ENCODE results near the gene ADAP1. TPM values are rescaled to one million over a fixed set of nuclear protein-coding genes. Genes with fewer than 3 reads are reported as not detected.

ADAP1 gene
- total and polyA plus RNA-seq, 2 of the 13 experiments (the other 11 are each of a cell fraction or from before 2014, with no cell fraction given) = 10.5 to 24.6 TPM

- no peak for TF ChIP-seq FLYWCH1 (CRISPR knock-in tag; IDR thresholded peaks at IDR 0.05)
- no peak for TF ChIP-seq ZNF20 (CRISPR knock-in tag; IDR thresholded peaks at IDR 0.05)
- TF ChIP-seq ZNF446 (CRISPR knock-in tag; IDR thresholded peaks at IDR 0.05) = no peak
- no peak for TF ChIP-seq ZBTB37 (CRISPR knock-in tag; IDR thresholded peaks at IDR 0.05)
- TF ChIP-seq RAD21 (CRISPR knock-in tag; IDR thresholded peaks at IDR 0.05) = no peak; the same call in none of the 2 replicates
- no peak; the same call in 1 of the 2 replicates for TF ChIP-seq YEATS2 (CRISPR knock-in tag; IDR thresholded peaks at IDR 0.05; ENCODE audit: borderline replicate concordance)
- TF ChIP-seq BATF2 (CRISPR knock-in tag; IDR thresholded peaks at IDR 0.05) = no peak
- peak; percentile 67 for TF ChIP-seq ZNF430 (CRISPR knock-in tag; IDR thresholded peaks at IDR 0.05)
- no peak for TF ChIP-seq TCF7L2 (IDR thresholded peaks at IDR 0.05; ENCODE audit: low read depth, low read length)
- peak; percentile 92 for TF ChIP-seq ZNF746 (CRISPR knock-in tag; IDR thresholded peaks at IDR 0.05)
- peak; percentile 93 for TF ChIP-seq ZNF503 (CRISPR knock-in tag; IDR thresholded peaks at IDR 0.05)
- no peak for TF ChIP-seq DMTF1 (CRISPR knock-in tag; IDR thresholded peaks at IDR 0.05)
- peak; percentile 15; the same call in 1 of the 2 replicates for TF ChIP-seq HMG20A (CRISPR knock-in tag; IDR thresholded peaks at IDR 0.05; ENCODE audit: borderline replicate concordance)
- TF ChIP-seq DRAP1 (CRISPR knock-in tag; IDR thresholded peaks at IDR 0.05) = peak; percentile 92
- TF ChIP-seq ZNF878 (CRISPR knock-in tag; IDR thresholded peaks at IDR 0.05) = peak; percentile 82
- peak; percentile 95 for TF ChIP-seq HIVEP1 (CRISPR knock-in tag; IDR thresholded peaks at IDR 0.05)
- no peak for TF ChIP-seq ZIK1 (CRISPR knock-in tag; IDR thresholded peaks at IDR 0.05; ENCODE audit: borderline replicate concordance, low read depth)
- TF ChIP-seq RCOR2 (CRISPR knock-in tag; IDR thresholded peaks at IDR 0.05) = peak; percentile 52; the same call in 1 of the 2 replicates
- TF ChIP-seq CC2D1A (CRISPR knock-in tag; IDR thresholded peaks at IDR 0.05) = no peak
- TF ChIP-seq MXD1 (CRISPR knock-in tag; IDR thresholded peaks at IDR 0.05) = peak; percentile 59; the same call in 1 of the 2 replicates
- no peak for TF ChIP-seq TEAD2 (CRISPR knock-in tag; IDR thresholded peaks at IDR 0.05)
- peak; percentile 80; the same call in 1 of the 2 replicates for TF ChIP-seq DMAP1 (CRISPR knock-in tag; IDR thresholded peaks at IDR 0.05)
These were observed 23.0 kb upstream of the ADAP1 start (continued) for GRCh38 chr7:977326-978048.
